GM12875 (cell line): ENCODE measurements around the gene RBM26.

ENCODE experiments used
- H3K4me3 ChIP-seq: one replicate; pipeline ENCODE4 v1.5.1; 2011; ENCODE audit warnings: low read depth, low read length, control low read depth
- TF ChIP-seq, protein P1 (sequence below): IDR thresholded peaks from 2 replicates; pipeline ENCODE4 v1.5.1; 2011; ENCODE audit warnings: low read depth, mild to moderate bottlenecking, control low read depth, inconsistent platforms, low read length, moderate library complexity, borderline replicate concordance; ENCODE audit not compliant: insufficient read depth

Gene RBM26

DNA sequence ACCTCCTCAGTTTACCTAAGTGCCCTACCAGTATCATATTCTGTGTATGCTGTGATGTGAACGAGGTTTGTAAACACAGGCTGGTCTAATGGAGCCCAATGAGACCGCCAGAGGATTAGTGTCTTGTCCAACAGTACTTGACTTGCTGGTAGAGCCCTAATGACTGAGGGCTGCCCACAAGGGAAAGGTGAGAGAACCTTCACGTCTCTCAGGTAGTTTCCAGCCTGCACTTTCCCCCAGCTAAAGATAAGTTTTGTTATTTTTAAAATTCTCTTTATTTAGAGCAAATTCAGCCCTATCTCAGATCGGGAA is 498 bp upstream of the RBM26 start:
- H3K4me3 ChIP-seq = peak overlapping the region; percentile 93
- TF ChIP-seq, protein P1, sequence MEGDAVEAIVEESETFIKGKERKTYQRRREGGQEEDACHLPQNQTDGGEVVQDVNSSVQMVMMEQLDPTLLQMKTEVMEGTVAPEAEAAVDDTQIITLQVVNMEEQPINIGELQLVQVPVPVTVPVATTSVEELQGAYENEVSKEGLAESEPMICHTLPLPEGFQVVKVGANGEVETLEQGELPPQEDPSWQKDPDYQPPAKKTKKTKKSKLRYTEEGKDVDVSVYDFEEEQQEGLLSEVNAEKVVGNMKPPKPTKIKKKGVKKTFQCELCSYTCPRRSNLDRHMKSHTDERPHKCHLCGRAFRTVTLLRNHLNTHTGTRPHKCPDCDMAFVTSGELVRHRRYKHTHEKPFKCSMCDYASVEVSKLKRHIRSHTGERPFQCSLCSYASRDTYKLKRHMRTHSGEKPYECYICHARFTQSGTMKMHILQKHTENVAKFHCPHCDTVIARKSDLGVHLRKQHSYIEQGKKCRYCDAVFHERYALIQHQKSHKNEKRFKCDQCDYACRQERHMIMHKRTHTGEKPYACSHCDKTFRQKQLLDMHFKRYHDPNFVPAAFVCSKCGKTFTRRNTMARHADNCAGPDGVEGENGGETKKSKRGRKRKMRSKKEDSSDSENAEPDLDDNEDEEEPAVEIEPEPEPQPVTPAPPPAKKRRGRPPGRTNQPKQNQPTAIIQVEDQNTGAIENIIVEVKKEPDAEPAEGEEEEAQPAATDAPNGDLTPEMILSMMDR = no peak

- TF ChIP-seq, protein P1 = no peak
- peak overlapping the region; percentile 93 for H3K4me3 ChIP-seq
Observed at GRCh38 chr13:79405501-79405830, 589 bp downstream of the RBM26 start.

- H3K4me3 ChIP-seq = peak overlapping the region; percentile 93
- TF ChIP-seq, protein P1 = no peak
Observed at GRCh38 chr13:79404985-79405384, 1.1 kb downstream of the RBM26 start.

DNA sequence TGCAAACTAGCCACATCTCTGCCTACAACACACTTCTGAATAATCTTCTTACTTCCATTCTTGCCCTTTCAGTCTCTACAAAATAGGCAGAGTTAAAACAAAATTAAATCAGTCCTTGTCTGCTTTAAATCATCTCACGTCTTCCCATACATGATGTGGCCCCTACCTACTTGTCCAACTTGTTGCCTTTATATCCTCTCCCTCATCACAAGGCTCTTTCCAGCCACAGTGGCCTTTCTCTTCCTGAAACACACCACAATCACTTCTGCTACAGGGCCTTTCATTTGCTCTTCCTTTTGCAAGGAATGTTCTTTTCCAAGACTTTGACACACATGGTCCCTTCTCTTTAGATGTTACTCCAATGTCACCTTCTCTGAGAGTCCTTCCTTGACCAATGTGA is 1.7 kb downstream of the RBM26 start:
- H3K4me3 ChIP-seq = peak overlapping the region; percentile 93
- TF ChIP-seq, protein P1 = no peak

GRCh38 chr13:79403113-79403512 is 2.9 kb downstream of the RBM26 start:
- H3K4me3 ChIP-seq = peak overlapping the region; percentile 93

GRCh38 chr13:79402679-79403078 is 3.4 kb downstream of the RBM26 start:
- no peak overlapping the region for H3K4me3 ChIP-seq
- TF ChIP-seq, protein P1 = no peak

More at GRCh38 chr13:79403113-79403512, 2.9 kb downstream of the RBM26 start:
- TF ChIP-seq, protein P1 = no peak

- H3K4me3 ChIP-seq = no peak overlapping the region
- TF ChIP-seq, protein P1 = no peak
Observed at GRCh38 chr13:79402074-79402635, 3.9 kb downstream of the RBM26 start.
